Activated CD4-positive, alpha-beta T cell treated with anti-CD3 and anti-CD28 coated beads, Interleukin-2, amount 50 U/mL, for 4 hours (primary cell): ENCODE results near the gene MIA.
A peak's percentile ranks its signal among the peaks of the same experiment; 100 is the strongest.
"Not testable (repeated sequence)": the region's sequence is repeated elsewhere in the genome, so short reads cannot be mapped to it uniquely, and the experiment has no call there.

Experiments
- DNase-seq, 2 experiments: peaks; one replicate each; pipeline ENCODE4 v3.0.0-alpha.2; 2020

MIA gene

DNA sequence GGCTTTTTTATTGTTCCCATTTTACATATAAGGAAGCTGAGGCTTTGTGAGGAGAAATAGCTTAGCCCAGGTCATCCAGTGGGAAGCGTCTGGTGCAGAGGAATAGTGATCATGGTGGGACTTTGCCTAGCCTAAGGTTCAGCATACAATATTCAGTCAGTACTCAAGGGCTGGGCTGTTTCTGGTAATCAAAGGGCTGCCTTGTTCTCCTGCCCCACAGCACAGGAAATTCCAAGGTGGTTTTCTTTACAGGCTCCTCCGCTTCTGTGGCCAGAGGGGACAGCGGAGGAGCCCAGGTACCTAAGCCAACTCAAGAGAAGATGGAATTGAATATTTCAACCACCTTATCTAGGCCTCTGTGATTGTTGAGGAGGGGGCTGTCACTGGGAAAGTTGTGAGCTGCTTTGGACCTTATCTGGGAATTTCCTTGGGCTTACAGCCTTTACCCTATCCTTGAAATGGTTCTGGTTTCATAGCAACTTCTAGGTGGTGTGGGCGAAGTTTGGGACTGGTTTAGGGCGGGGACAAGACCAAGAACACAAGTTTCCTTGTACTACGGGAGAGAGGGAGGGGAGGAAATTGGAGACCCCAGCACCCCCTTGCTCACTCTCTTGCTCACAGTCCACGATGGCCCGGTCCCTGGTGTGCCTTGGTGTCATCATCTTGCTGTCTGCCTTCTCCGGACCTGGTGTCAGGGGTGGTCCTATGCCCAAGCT lies at the start of gene MIA:
MIA (plus strand) TSS at position 606 of the 716 bp plus-strand sequence; CDS start at position 628, 22 bp downstream.
- no peak for DNase-seq

DNA sequence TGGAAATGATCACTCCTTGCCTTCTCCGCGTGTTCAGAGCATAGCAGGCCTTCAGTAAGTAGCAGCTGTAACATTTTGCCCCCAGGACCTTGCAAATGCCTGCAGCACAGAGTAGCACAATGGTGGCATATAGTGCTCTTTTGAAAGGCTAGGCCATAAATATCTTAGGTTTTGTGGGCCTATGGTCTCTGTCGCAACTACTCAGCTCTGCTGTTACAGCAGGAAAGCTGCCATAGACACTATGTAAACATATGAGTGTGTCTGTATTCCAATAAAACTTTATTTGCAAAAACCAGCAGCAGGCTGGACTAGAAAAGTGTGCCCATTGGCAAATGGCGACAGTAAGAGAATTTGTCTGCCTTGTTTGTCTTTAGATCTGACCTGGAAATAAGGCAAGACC lies 49.0 kb upstream of the MIA start:
- no peak for DNase-seq

DNA sequence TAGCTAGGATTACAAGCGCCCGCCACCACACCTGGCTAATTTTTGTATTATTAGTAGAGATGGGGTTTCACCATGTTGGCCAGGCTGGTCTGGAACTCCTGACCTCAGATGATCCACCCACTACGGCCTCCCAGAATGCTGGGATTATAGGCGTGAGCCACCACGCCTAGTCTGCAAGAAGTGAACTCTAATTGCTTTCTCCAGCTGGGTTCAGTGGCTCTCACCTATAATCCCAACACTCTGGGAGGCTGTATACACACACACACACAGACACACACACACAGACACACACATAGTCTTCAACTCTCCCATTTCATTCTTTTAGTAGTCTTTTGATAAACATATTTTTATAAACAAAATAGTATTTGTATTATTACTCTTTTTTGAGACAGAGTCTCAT lies 45.3 kb upstream of the MIA start:
- not testable (repeated sequence) for DNase-seq

DNA sequence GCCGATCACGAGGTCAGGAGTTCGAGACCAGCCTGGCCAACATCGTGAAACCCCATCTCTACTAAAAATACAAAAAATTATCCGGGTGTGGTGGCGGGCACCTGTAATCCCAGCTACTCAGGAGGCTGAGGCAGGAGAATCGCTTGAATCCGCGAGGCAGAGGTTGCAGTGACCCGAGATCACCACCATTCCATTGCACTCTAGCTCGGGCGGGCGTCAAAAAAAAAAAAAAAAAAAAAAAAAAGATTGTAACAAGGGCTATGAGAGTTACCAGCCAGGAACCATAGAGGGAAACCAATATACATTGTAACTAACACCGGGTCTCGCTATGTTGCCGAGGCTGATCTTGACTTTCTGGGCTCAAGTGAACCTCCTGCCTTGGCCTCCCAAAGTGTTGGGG lies 43.0 kb upstream of the MIA start:
- DNase-seq, result not testable (repeated sequence)

DNA sequence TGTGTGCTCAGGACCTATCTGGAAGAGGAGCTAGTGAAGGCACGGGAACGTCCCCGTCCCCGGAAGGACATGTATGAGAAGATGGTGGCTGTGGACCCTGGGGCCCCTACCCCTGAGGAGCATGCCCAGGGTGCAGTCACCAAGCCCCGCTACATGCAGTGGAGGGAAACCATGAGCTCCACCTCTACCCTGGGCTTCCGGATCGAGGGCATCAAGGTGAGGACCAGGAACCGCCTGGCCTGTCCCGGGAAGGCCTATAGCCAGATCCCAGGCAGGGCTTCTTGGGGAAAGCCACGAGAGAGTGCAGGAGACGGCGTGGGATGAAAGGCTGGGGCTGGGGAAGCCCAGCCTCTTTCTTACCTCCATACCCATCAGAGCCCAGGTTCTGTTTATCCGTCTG lies 42.2 kb upstream of the MIA start:
- no peak for DNase-seq

DNA sequence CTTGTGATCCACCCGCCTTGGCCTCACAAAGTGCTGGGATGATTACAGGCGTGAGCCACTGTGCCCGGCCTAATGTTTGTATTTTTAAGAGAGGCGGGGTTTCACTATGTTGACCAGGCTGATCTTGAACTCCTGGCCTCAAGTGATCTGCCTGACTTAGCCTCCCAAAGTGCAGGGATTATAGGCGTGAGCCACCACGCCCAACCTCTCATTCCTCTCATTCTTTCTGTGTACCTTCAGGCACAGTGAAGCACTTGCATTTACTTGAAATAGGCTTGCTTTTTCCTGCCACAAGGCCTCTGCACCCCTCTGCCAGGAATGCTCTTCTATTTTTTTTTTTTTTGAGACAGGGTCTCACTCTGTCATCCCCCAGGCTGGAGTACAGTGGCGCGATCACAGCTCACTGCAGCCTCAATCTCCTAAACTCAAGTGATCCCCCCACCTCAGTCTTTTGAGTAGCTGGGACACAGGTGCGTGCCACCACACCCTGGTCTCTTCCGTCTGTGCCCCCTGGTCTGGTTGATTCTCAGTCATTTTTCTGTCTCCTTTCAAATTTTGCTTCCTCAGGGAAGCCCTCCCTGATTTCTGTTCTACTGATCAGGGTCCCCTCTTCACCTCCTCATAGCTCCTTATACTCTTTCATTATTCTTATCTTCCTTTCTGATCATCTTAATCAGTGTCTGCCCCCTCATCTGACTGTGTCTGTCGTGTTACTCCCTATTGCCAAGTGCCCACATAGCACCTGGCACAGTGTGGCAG lies 40.1 kb upstream of the MIA start:
- DNase-seq, result no peak

DNA sequence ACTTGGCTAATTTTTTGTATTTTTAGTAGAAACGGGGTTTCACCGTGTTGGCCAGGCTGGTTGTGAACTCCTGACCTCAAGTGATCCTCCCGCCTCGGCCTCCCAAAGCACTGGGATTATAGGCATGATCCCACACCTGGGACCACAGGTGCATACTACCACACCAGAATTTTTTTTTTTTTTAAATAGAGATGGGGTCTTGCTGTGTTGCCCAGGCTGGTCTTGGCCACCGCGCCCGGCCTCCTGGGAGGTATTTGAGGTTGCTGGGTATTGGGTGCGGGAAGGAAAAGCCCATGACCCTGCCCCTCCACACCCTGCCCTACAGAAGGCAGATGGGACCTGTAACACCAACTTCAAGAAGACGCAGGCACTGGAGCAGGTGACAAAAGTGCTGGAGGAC lies 38.7 kb upstream of the MIA start:
- no peak for DNase-seq

DNA sequence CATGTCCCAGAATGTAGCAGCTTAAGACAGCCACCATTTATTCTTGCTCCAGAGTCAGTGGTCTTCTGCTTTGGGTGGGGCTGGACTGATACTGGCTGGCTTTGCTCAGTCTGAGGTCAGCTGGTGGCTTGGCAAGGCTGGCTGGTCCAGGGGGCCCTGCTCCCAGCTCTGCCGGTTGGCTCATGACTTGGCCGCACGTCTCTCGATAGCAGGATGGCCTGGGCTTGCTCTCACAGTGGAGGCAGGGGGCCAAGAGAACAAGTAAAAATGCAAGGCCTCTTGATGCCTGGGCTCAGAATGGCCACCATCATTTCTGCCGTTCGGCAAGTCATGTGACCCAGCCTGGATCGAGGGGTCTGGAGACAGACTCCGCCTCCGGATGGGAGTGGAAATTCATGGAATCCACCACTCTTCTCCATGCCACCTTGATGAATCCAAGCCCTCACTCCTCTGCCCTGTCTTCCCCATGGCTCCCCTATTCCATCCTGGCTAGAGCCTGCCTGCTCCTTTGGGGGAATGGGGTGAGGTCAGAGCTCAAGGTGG lies 38.1 kb upstream of the MIA start:
- no peak for DNase-seq

DNA sequence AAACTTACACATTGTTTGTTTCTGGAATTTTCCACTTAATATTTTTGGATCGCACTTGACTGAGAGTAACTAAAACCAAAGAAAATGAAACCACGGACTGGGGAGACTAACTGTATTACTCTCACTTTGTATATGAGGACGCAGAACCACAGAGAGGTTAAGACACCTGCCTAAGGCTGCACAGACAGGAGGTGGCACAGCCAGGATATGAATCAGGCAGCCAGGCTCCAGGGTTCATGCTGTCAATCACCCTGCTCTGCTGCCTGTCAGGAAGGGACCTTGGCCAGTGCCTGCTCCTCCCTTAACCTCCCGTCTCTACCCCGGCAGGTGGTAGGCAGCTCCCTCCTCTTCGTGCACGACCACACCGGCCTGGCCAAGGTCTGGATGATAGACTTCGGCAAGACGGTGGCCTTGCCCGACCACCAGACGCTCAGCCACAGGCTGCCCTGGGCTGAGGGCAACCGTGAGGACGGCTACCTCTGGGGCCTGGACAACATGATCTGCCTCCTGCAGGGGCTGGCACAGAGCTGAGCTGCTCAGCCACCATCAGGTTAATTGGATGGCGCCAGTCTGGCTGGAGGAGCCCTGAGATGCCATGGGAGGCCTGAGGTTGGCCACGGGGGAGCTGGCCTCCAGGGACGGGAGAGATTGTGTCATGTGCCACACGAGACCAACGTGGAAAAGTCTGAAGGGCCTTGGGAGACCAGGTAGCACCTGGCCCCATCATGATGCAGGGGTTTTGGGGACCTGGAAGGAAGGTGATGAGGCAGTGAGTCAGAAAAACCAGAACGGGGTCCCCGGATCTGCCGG lies 36.1 kb upstream of the MIA start:
- no peak for DNase-seq

DNA sequence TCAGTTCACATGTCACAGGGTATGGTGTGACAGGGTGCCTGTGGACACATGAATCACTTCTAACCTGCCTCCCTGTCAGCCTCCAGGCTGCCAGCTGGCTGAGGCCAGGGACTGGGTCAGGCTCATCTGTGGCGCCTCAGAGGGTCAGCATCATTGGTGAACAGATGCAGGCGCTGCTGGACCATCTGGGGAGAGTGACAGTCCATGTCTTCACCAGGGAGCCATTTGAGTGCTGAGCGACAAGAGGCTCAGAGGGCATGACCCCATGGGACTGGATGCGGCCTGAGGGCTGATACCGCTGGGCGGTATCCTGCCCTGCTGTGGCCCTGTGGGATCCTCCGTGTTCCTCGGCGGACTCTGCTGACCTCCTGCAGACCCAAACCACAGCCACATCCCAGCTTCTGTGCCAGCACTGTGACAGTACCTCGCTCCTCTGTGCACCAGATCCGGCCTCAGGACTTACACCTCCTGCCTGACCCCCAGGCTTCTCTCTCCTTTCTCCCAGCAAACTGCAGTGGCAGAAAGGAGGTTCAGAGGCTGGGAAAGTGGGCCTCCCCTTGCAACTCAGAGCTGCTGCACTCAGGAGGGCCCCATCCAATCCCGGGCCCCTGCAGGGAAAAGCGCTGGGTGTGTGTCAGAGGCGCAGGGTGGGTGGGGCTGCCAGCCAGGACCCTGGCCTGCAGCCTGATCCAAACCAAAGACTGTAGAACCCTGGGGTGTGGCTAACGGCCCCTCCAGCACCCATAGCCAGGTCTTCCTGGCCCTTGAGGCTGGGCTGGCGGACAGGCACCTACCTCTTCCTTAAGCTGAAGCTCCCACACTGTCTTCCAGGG lies 35.2 kb upstream of the MIA start:
- DNase-seq, result no peak

DNA sequence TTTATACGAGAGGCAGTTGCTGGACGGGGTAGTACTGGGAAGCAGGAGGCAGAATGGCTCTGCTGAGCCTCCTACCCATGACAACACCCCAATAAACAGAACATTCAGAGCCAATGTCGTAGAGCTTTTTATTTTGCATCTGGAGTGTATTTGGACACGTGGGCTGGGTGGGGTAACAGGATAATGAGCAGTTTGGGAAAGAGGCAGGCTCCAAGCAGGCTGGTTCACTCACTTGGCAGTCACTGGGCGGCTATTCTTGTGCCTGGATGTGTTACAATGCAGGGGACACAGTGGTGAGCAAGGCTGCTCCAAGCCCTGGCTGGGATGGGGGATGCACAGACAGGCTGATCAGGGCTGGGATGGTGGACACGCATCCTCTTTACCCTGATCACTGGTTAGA lies 34.6 kb upstream of the MIA start:
- DNase-seq, result no peak

DNA sequence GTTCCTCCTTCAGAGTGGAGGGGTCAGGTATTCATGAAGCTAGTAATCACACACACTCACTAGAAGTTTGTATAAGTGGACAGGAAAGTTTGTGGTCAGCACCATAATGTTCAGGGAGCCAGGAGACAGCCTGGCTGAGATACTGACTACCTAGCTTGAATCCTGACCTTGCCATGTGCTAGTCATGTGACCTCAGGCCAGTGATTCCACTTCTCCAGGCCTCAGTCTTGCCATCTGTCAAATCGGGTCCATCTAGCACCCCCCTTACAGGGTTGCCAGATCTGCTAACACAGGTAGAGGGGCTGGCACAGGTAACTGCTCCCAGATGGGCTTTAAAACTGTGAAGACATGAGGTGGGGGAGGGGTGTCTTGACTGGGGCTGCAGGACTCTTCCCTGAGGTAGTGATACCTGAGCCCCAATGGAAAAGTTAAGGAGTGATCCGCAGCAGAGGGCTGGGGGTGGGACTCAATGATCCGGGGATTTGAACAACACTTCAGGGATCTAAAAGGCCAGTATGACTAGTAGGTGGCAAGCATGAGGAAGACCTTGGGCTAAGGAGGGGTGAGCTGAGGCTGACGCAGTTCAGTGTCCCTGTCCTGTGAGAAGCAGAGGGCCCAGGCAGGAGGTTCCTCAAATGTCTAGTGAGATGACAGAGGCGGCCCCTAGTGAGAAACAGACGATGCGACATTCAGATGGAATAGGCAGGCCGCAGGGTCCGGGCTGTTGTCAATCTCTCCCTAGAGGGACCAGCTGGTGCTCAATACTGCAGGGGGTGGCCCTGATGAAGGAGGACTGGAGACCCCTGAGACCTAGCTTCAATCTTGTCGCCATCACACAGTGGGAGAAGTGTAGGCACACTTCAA lies 33.6 kb upstream of the MIA start:
- no peak for DNase-seq

DNA sequence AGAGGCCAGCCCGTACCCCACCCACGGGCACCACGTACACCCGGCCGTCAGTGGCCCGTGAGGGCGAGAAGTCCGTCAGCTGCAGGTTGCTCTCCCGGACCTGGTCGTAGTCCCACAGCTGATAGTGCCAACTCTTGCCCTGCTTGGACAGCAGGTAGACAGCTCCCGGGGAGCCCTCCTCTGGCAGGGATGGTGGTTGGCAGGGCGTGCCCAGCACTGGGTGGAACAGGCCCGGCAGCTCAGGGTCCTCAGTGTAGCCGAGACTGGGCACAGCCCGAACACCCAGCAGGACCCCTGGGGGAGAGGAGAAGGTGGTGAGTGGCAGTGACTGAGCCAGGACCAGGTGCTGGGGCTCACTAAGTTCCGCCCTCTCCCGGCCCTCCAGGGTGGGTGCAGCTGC lies 32.8 kb upstream of the MIA start:
- no peak for DNase-seq

DNA sequence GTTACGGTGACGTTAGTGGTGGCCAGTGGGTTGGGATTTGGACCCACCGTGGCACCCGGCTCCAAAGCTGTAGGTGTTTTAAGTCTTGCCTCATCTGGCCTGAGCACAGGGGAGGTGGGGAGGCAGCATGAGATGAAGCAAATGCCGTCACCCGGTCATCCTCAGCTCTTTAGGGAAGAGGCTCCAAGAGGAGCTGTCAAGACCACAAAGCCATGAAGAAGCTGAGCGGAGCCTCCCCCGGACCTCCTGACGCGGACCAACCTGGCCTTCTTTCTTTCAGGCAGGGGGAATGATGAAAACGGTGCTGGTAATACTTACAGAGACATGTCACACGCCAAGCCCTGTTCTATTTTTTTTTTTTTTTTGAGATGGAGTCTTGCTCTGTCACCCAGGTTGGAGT lies 32.4 kb upstream of the MIA start:
- no peak for DNase-seq

DNA sequence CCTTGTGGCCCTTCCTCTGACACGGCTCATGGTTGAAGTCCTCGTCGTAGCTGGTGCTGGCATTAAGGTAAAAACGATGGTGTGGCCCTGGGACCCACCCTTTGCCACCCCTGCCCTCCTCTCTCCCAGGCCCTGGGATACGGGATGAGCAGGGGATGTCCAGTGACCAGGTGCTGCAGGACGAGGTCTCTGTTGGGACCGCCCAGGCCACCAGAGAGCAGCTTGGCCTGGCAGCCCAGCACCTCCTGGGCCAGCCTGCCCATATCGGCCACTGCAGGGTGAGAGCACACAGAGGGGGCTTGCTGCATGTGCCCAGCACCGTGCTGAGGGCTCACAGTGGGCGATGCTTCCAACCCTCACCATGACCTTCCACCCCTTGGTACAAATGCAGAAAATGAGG lies 31.4 kb upstream of the MIA start:
- no peak for DNase-seq

DNA sequence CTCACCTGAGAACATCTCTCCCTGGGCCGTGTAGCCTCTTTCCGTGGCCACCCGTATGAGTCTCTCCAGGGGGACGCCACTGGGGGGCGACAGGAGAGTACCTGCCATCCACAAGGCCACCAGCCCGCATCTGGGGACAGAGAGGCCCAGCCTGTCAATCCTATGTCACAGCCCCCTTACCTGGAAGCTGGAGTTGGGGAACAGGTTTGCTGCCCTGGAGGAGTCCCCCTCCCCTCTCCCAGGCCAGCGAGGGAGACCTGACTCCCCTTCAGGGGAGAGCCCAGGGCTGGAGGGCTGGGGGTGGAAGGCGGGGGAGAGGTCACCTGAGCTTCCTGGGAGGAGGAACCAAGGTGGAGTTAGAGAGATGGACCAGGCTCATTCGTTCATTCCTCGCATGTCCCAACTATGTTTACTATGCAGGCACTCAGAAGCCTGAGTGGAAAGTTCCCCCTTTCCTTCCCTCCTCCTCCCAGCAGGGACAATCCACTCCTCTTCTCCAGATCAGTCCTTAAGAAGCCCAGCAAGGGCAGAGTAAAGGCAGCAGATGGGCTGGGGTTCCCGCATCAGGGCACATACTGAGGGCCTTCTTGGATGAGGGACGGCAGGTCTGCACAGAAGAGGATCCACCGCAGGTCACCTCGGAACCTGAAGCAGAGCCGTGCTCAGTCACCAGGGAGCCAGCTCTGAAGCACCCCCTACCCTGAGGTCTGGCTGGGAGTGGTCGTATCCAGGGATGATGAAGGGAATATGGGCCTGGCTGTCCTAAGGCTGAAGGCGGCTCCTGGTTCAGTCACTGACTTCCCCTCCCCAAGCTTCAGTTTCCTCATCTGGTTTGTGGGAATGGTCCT lies 30.5 kb upstream of the MIA start:
- peak in 1 of 2 experiments; percentile 13 for DNase-seq

DNA sequence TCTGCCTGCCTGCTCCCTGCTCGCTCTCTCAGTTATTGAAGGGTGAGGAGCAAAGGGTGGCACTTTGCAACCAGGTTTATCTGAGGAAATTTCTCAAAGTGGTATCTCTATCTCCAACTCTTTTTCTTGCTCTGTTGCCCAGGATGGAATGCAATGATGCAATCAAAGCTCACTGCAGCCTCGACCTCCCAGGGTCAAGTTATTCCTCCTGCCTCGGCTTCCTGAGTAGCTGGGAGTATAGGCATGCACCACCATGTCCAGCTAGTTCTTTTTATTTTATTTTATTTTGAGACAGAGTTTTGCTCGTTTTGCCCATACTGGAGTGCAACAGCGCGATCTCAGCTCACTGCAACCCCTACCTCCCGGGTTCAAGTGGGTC lies 29.9 kb upstream of the MIA start:
- no peak for DNase-seq

DNA sequence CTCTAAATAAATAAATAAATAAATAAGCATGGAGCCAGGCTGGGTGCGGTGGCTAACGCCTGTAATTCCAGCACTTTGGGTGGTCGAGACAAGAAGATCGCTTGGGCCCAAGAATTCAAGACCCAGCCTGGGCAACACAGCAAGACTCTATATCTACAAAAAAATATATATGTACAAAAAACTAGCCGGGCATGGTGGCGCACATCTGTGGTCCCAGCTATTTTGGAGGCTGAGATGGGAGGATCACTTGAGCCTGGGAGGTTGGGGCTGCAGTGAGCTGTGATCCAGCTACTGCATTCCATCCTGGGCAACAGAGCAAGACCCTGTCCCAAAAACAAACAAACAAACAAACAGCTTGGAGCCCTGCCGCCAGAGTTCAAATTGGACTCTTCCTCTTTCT lies 27.8 kb upstream of the MIA start:
- DNase-seq, result no peak

DNA sequence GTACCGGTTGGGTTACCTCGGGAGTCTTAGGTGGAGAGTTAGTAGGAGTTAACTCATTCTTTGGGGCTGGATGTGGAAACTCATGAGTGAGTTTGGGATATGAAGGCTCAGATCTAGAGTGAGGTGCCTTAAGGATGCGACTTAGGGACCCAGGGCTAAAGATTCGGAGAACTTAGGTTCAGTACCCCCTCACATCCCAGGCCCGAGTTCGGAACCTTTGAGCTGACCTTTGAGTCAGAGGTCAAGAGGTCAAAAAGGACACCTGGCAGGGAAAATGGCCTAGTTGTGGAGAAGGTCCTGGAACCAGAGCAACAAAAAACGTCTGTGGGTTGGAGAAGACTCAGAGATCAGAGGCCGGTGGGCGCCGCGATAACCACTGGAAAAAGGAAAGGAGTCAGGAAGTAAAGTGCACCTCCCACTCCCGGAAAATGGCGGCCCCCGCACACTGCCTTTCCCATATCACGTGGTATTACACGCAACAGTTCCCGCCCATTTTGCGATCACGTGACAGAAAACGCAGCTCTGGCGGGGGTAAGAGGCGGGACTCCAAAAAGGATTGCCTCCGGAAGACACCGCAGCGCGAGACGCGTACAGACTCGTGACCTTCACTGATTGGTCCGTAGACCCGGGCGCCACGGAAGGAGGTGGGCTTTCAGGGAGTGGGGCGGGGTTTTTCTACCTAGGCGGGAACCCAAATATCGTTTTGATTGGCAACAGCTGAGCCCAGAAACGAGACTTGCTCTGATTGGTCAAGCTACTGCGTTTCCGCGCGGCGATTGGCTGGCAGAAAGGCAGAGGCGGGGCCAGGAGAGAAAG lies 25.1 kb upstream of the MIA start, which contains the start of gene ACTMAP:
ACTMAP (minus strand) TSS at position 420 of the 816 bp plus-strand sequence. CDS start 674 bp downstream, outside the sequence.
- peak; percentile 99 for DNase-seq
